CD14-positive monocyte (primary cell): Measurements from ENCODE around the gene FOXJ1. TPM values are rescaled to one million over a fixed set of nuclear protein-coding genes. Genes with fewer than 3 reads are reported as not detected.

ENCODE experiments used
- DNase-seq, 3 donors: peaks; one replicate each; pipeline ENCODE4 v3.0.0-alpha.2; 2011 to 2022
- H2AFZ ChIP-seq: 2 replicates; pipeline ENCODE4 v1.6.0; 2012; ENCODE audit warnings: mild to moderate bottlenecking, low read depth, low read length, inconsistent platforms; ENCODE audit not compliant: insufficient read depth, poor library complexity, severe bottlenecking
- H3K27ac ChIP-seq, 2 donors: 1 replicate in 1 of 2; 2 replicates in 1 of 2; pipeline ENCODE4 v1.5.1; 2012 to 2013; ENCODE audit warnings: low read length in 2 of 2, control low read depth in 1 of 2, inconsistent platforms in 1 of 2, low read depth in 1 of 2, mild to moderate bottlenecking in 1 of 2
- H3K27me3 ChIP-seq, 2 donors: one replicate each; pipeline versions ENCODE4 v1.6.0 to v1.6.1; 2011 to 2013; ENCODE audit warnings: low read length in 2 of 2; ENCODE audit not compliant: control insufficient read depth in 2 of 2, insufficient read depth in 2 of 2
- H3K36me3 ChIP-seq, 2 donors: replicated peaks in 1 of 2; 1 replicate in 1 of 2; 2 replicates in 1 of 2; pipeline versions ENCODE4 v1.5.1 to v1.6.1; 2012 to 2013; ENCODE audit warnings: low read length in 2 of 2, control low read depth in 1 of 2, inconsistent platforms in 1 of 2, mild to moderate bottlenecking in 1 of 2; ENCODE audit not compliant: insufficient read depth in 2 of 2, control insufficient read depth in 1 of 2
- H3K4me1 ChIP-seq, 2 donors: 1 replicate in 1 of 2; 2 replicates in 1 of 2; pipeline versions ENCODE4 v1.5.1 to v1.6.1; 2012 to 2013; ENCODE audit warnings: low read length in 2 of 2, control low read depth in 1 of 2, inconsistent platforms in 1 of 2, mild to moderate bottlenecking in 1 of 2, moderate library complexity in 1 of 2; ENCODE audit not compliant: insufficient read depth in 2 of 2, control insufficient read depth in 1 of 2
- H3K4me2 ChIP-seq: replicated peaks from 2 replicates; pipeline ENCODE3; 2012; ENCODE audit warnings: low read length, moderate library complexity, mild to moderate bottlenecking; ENCODE audit not compliant: poor library complexity, severe bottlenecking; ENCODE audit errors: extremely low read depth
- H3K4me3 ChIP-seq, 3 experiments: fragments of 200-600 bp in 1 of 3; sonication (generic) in 1 of 3; replicated peaks in 1 of 3; 1 replicate in 2 of 3; 2 replicates in 1 of 3; pipeline ENCODE4 v1.5.1; 2011 to 2013; ENCODE audit warnings: low read length in 3 of 3, mild to moderate bottlenecking in 3 of 3, control low read depth in 2 of 3, low read depth in 2 of 3, inconsistent platforms in 1 of 3, moderate library complexity in 1 of 3
- H3K79me2 ChIP-seq: 2 replicates; pipeline ENCODE4 v1.6.0; 2012; ENCODE audit warnings: mild to moderate bottlenecking, control low read depth, inconsistent platforms, low read length, moderate library complexity; ENCODE audit not compliant: insufficient read depth
- H3K9ac ChIP-seq: 2 replicates; pipeline ENCODE4 v1.6.0; 2017; ENCODE audit warnings: low read length, mild to moderate bottlenecking; ENCODE audit not compliant: insufficient read depth, poor library complexity, severe bottlenecking
- H3K9me3 ChIP-seq, 2 donors: replicated peaks in 1 of 2; 1 replicate in 1 of 2; 2 replicates in 1 of 2; pipeline versions ENCODE4 v1.5.1 to v1.6.1; 2012 to 2013; ENCODE audit warnings: low read length in 2 of 2, control low read depth in 1 of 2; ENCODE audit not compliant: control insufficient read depth in 1 of 2, insufficient read depth in 1 of 2
- H4K20me1 ChIP-seq: 2 replicates; pipeline ENCODE4 v1.6.0; 2012; ENCODE audit warnings: mild to moderate bottlenecking, low read length, control low read depth, moderate library complexity; ENCODE audit not compliant: insufficient read depth
- H3K27ac Mint-ChIP-seq, 7 donors: one replicate each; pipeline ENCODE4 v1.8.0; 2020; ENCODE audit warnings: mild to moderate bottlenecking in 7 of 7, mixed read lengths in 7 of 7, moderate library complexity in 6 of 7, inconsistent platforms in 2 of 7
- H3K27me3 Mint-ChIP-seq, 3 donors: one replicate each; pipeline ENCODE4 v1.8.0; 2021 to 2022; ENCODE audit warnings: low read depth in 3 of 3, mild to moderate bottlenecking in 3 of 3, mixed read lengths in 3 of 3, moderate library complexity in 3 of 3, inconsistent platforms in 1 of 3
- H3K36me3 Mint-ChIP-seq, 2 donors: one replicate each; pipeline ENCODE4 v1.8.0; 2020; ENCODE audit warnings: mixed read lengths in 2 of 2, inconsistent platforms in 1 of 2, mild to moderate bottlenecking in 1 of 2
- H3K4me1 Mint-ChIP-seq: one replicate; pipeline ENCODE4 v1.8.0; 2020; ENCODE audit warnings: mild to moderate bottlenecking, mixed read lengths
- H3K4me3 Mint-ChIP-seq, 2 donors: one replicate each; pipeline ENCODE4 v1.8.0; 2020; ENCODE audit warnings: mild to moderate bottlenecking in 2 of 2, mixed read lengths in 2 of 2, moderate library complexity in 1 of 2
- H3K9me3 Mint-ChIP-seq, 7 donors: one replicate each; pipeline ENCODE4 v1.8.0; 2020 to 2022; ENCODE audit warnings: mixed read lengths in 7 of 7, mild to moderate bottlenecking in 6 of 7, moderate library complexity in 6 of 7, inconsistent platforms in 2 of 7
- WGBS: methylation state at CpG from one replicate; pipeline ENCODE4 v1.1.5; 2013; ENCODE audit warnings: missing lambda C conversion rate; ENCODE audit not compliant: insufficient coverage; 5-methylcytosine and 5-hydroxymethylcytosine counted together
- intact Hi-C, 2 donors: fragments of 100-400 bp; cut with micrococcal nuclease; formaldehyde crosslinking; loops; one replicate each; pipeline versions ENCODE4 v1.15.0 to v1.15.1; 2023
- polyA plus RNA-seq, 3 donors: library from polyadenylated mRNA; depleted of rRNA in 1 of 3; unstranded in 2 of 3; stranded (reverse) in 1 of 3; fragments of 300-500 nt in 2 of 3; fragments of >200 nt in 1 of 3; fragmentation: Illumina TruSeq in 2 of 3; gene quantifications; 1 replicate in 2 of 3; 2 replicates in 1 of 3; pipeline ENCODE4 v1.2.3, GENCODE V29; 2012 to 2021
- TF ChIP-seq, protein P1 (sequence below): fragments of 200-600 bp; IDR thresholded peaks from one replicate; pipeline ENCODE4 v1.8.0; 2022; ENCODE audit warnings: antibody characterized with exemption, mild to moderate bottlenecking

Gene FOXJ1
- polyA plus RNA-seq, 3 donors: not detected

DNA sequence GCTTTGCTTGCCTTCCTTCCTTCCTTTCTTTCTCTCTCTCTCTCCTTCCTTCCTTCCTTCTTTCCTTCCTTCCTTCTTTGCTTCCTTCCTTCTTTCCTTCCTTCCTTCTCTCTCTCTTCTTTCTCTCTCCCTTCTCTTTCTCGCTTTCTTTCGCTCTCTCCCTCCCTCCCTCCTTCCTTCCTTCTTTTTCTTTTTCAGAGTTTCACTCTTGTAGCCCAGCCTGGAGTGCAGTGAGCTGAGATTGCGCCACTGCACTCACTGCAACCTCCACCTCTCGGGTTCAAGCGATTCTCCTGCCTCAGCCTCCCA lies 17.9 kb downstream of the FOXJ1 start:
- Mint-ChIP-seq H3K27me3 (peaks cover 8 to 27% (median 16%) of the 10 kb centered on the region in 3 donors), H3K36me3 (no peaks in the 10 kb centered on the region), H3K9me3 (peaks cover 0 to 9% (median 2%) of the 10 kb centered on the region in 7 donors), H3K27ac (no peak overlapping the region), H3K4me3 (peak overlapping the region in 1 of 2 donors; percentile 47), H3K4me1 (peaks cover 11% of the 10 kb centered on the region)
- Histone ChIP-seq H3K4me2 (no peak overlapping the region), H3K9ac (no peak overlapping the region), H3K4me1 (peaks cover 10 to 20% of the 10 kb centered on the region in 2 donors), H2AFZ (no peak overlapping the region), H3K27ac (no peak overlapping the region), H3K4me3 (no peak overlapping the region), H3K9me3 (no peaks in the 10 kb centered on the region), H3K27me3 (no peaks in the 10 kb centered on the region), H3K79me2 (no peaks in the 10 kb centered on the region), H4K20me1 (no peaks in the 10 kb centered on the region), H3K36me3 (no peaks in the 10 kb centered on the region)
- TF ChIP-seq, protein P1, sequence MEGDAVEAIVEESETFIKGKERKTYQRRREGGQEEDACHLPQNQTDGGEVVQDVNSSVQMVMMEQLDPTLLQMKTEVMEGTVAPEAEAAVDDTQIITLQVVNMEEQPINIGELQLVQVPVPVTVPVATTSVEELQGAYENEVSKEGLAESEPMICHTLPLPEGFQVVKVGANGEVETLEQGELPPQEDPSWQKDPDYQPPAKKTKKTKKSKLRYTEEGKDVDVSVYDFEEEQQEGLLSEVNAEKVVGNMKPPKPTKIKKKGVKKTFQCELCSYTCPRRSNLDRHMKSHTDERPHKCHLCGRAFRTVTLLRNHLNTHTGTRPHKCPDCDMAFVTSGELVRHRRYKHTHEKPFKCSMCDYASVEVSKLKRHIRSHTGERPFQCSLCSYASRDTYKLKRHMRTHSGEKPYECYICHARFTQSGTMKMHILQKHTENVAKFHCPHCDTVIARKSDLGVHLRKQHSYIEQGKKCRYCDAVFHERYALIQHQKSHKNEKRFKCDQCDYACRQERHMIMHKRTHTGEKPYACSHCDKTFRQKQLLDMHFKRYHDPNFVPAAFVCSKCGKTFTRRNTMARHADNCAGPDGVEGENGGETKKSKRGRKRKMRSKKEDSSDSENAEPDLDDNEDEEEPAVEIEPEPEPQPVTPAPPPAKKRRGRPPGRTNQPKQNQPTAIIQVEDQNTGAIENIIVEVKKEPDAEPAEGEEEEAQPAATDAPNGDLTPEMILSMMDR: no peak
- WGBS: 33% methylated on average over 3 of the region's 5 CpGs
- no peak for DNase-seq
- intact Hi-C loops: loop anchor here (5.0 to 10.0 kb wide), 4 partner anchors 54 to 282 kb away; no protein-coding TSS in a partner anchor

DNA sequence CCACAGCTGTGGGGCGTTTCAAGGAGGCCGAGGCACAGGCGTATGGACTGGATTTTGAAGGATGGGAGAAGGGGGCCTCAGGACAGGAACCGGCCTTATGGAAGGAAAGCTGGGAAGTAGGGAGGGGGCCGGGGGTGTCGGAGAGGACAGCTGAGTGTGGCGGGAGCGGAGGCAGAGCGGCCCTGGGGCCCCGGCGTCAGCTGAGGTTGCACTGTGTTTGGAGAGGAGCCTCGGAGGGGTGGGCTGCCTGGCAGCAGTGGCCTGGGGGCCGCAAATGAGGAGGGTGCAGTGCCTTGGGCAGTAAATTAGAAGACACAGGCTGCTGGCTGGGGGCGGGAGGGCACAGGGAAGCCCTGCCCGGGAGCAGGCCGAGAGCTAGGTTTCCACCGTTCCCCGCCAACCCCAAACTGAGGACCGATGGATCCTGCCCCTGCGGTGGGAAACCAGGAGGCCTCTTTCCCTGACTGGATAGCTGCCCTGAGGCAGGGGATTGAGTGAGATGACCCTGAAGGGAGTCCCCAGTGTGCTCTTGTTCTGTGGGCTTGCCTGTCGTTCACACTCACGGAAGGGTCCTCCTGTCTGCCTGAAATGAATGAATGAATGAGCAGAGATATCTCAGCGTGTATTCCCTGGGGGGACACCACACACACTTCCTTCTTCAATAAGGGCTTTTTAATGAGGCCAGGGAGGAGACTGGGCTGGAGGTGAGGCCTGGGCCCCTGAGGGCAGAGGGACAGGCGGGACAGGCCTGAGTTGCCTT lies 18.4 kb downstream of the FOXJ1 start:
- no peak overlapping the region for H3K9ac ChIP-seq
- H3K4me1 Mint-ChIP-seq: peaks cover 11% of the 10 kb centered on the region
- peak overlapping the region; percentile 82 for H2AFZ ChIP-seq
- no peak for DNase-seq
- 94% methylated on average over 20 of the region's 24 CpGs for WGBS
- no peak overlapping the region for H3K27ac ChIP-seq
- peaks cover 8 to 27% (median 16%) of the 10 kb centered on the region in 3 donors for H3K27me3 Mint-ChIP-seq
- no peaks in the 10 kb centered on the region for H3K36me3 ChIP-seq
- H3K4me1 ChIP-seq: peaks cover 10 to 20% of the 10 kb centered on the region in 2 donors
- H3K27me3 ChIP-seq: no peaks in the 10 kb centered on the region
- no peaks in the 10 kb centered on the region for H4K20me1 ChIP-seq
- no peaks in the 10 kb centered on the region for H3K36me3 Mint-ChIP-seq
- peak overlapping the region; percentile 83 for H3K4me2 ChIP-seq
- intact Hi-C loops: loop anchor here (1.0 to 10.0 kb wide), 5 partner anchors 55 to 282 kb away; no protein-coding TSS in a partner anchor
- no peaks in the 10 kb centered on the region for H3K9me3 ChIP-seq
- H3K4me3 ChIP-seq: no peak overlapping the region
- H3K79me2 ChIP-seq: no peaks in the 10 kb centered on the region
- peaks cover 0 to 9% (median 2%) of the 10 kb centered on the region in 7 donors for H3K9me3 Mint-ChIP-seq
- TF ChIP-seq, protein P1: no peak
- no peak overlapping the region for H3K27ac Mint-ChIP-seq
- peak overlapping the region in 1 of 2 donors; percentile 53 for H3K4me3 Mint-ChIP-seq
